ENCODE results near the gene ZNF26.
"Not testable (repeated sequence)": the region's sequence is repeated elsewhere in the genome, so short reads cannot be mapped to it uniquely, and the experiment has no call there.

The ZNF26 gene

GRCh38 chr12:132956011-132956788 lies 30.0 kb upstream of the ZNF26 start, which contains the start of gene ZNF605:
Gene ZNF605, minus strand, starts transcription at chr12:132956306. Its CDS starts 10,671 bp downstream, at chr12:132945635.
- DNase-seq = peak; percentile 89

GRCh38 chr12:132961790-132962189 lies 24.4 kb upstream of the ZNF26 start:
- not testable (repeated sequence) for DNase-seq

GRCh38 chr12:132963947-132964346 lies 22.2 kb upstream of the ZNF26 start:
- not testable (repeated sequence) for DNase-seq

GRCh38 chr12:132965796-132966195 lies 20.4 kb upstream of the ZNF26 start:
- no peak for DNase-seq

- DNase-seq = no peak
These were observed 19.3 kb upstream of the ZNF26 start for GRCh38 chr12:132966676-132967415.

- no peak for DNase-seq
These were observed 18.4 kb upstream of the ZNF26 start for GRCh38 chr12:132967736-132968135.

- no peak for DNase-seq
These were observed 13.8 kb upstream of the ZNF26 start for GRCh38 chr12:132972374-132972773.

- peak; percentile 13 for DNase-seq
These were observed 9.3 kb upstream of the ZNF26 start for GRCh38 chr12:132976870-132977269.

- peak; percentile 25 for DNase-seq
These were observed 688 bp downstream of the ZNF26 start for GRCh38 chr12:132986885-132987225.

GRCh38 chr12:132998741-132999140 lies 12.6 kb downstream of the ZNF26 start:
- DNase-seq = no peak

GRCh38 chr12:133010657-133011297 lies 24.6 kb downstream of the ZNF26 start:
- DNase-seq = no peak

- no peak for DNase-seq
These were observed 37.4 kb downstream of the ZNF26 start for GRCh38 chr12:133023566-133023965.

- DNase-seq = no peak
These were observed 40.8 kb downstream of the ZNF26 start for GRCh38 chr12:133026996-133027395.

GRCh38 chr12:133037207-133038005 lies 51.2 kb downstream of the ZNF26 start, which contains the start of gene ZNF84:
Gene ZNF84, plus strand, starts transcription at chr12:133037509. Its CDS starts 3,959 bp downstream, at chr12:133041468.
- peak; percentile 98 for DNase-seq

GRCh38 chr12:133038118-133038709 lies 52.0 kb downstream of the ZNF26 start:
- peak; percentile 2 for DNase-seq

- DNase-seq = no peak
These were observed 60.5 kb downstream of the ZNF26 start for GRCh38 chr12:133046698-133047097.

GRCh38 chr12:133057446-133057845 lies 71.3 kb downstream of the ZNF26 start:
- DNase-seq = no peak

GRCh38 chr12:133058203-133059113 lies 72.3 kb downstream of the ZNF26 start:
- no peak for DNase-seq

- DNase-seq = no peak
These were observed 75.8 kb downstream of the ZNF26 start for GRCh38 chr12:133061954-133062353.

GRCh38 chr12:133063556-133063955 lies 77.4 kb downstream of the ZNF26 start:
- no peak for DNase-seq

GRCh38 chr12:133073836-133074235 lies 87.7 kb downstream of the ZNF26 start:
- DNase-seq = no peak
